ENCODE measurements around the gene PTPRN. TPM values are rescaled to one million over a fixed set of nuclear protein-coding genes. Genes with fewer than 3 reads are reported as not detected.

The PTPRN gene
- total and polyA plus RNA-seq, 10 of the 15 experiments (the other 5 are each of a cell fraction or from before 2014, with no cell fraction given): 0.28 to 0.69 TPM; not detected in 8

- intact Hi-C loops (cut with micrococcal nuclease; ENCODE audit: unreplicated experiment): no loop called here
- DNase-seq (ENCODE audit: low read depth, low spot score): no peak
- Histone ChIP-seq H3K36me3 (ENCODE audit: control insufficient read depth in 2 of 2, insufficient read depth in 2 of 2, low read length in 1 of 2) (no peaks in the 10 kb centered on the region), H3K9me3 (replicated peaks; ENCODE audit: control insufficient read depth, insufficient read depth, low read length) (no peaks in the 10 kb centered on the region), H3K79me2 (ENCODE audit: control insufficient read depth, insufficient read depth, low read length) (no peaks in the 10 kb centered on the region), H3K4me2 (ENCODE audit: control insufficient read depth, insufficient read depth) (no peak overlapping the region), H2AFZ (ENCODE audit: control insufficient read depth, low read depth, low read length) (no peak overlapping the region), H3K4me3 (no peak overlapping the region), H4K20me1 (ENCODE audit: control insufficient read depth, insufficient read depth) (no peaks in the 10 kb centered on the region), H3K4me1 (ENCODE audit: control insufficient read depth, insufficient read depth, low read length) (no peaks in the 10 kb centered on the region), H3K27me3 (replicated peaks in 1 of 2; ENCODE audit: control insufficient read depth in 2 of 2, insufficient read depth in 2 of 2, low read length in 1 of 2) (peaks cover 4 to 5% of the 10 kb centered on the region in 2 experiments; a peak in 2 of 4 replicates), H3K27ac (ENCODE audit: control insufficient read depth, insufficient read depth) (no peak overlapping the region), H3K9ac (ENCODE audit: control insufficient read depth, insufficient read depth, low read length) (no peak overlapping the region)
- SMC1A ChIA-PET (ENCODE audit: uncharacterized antibody, unreplicated experiment): interaction anchor here (5.8 kb wide), 1 partner anchor 144 kb away, joined by 36 read pairs; the partner anchor contains the start of gene NHEJ1
- POLR2A ChIA-PET: interaction anchor here (0.6 kb wide), 1 partner anchor 118 kb away, joined by 4 read pairs; no protein-coding TSS in a partner anchor
- CTCF ChIA-PET: interaction anchor here (0.7 to 10.9 kb wide), 2 partner anchors 147 to 260 kb away, joined by 4 to 208 read pairs; partner anchors contain the start of gene NHEJ1
- 29% methylated on average over 11 of the region's 11 CpGs for WGBS (ENCODE audit: insufficient coverage, insufficient replicate concordance, low lambda C conversion rate, missing lambda C conversion rate)
- BruUV-seq (replicated peaks): no TSS peak
- RAD21 ChIA-PET (ENCODE audit: unreplicated experiment): interaction anchor here (1.0 kb wide), 1 partner anchor 146 kb away, joined by 4 read pairs; no protein-coding TSS in a partner anchor
- no peak for FAIRE-seq
- TF ChIP-seq CBFB (IDR thresholded peaks at IDR 0.05; ENCODE audit: low read depth) (no peak), PAX8 (IDR thresholded peaks at IDR 0.05) (no peak), KLF5 (IDR thresholded peaks at IDR 0.05; ENCODE audit: partially characterized antibody) (no peak), ZBTB33 (IDR thresholded peaks at IDR 0.05) (no peak)
- in situ Hi-C loops (cut with MboI): no loop called here
- no peak for ATAC-seq
Measured at GRCh38 chr2:219302412-219302968, 6.7 kb downstream of the PTPRN start.

All from GM12878 (cell line).